Measurements from ENCODE around the gene USP26.

DNA sequence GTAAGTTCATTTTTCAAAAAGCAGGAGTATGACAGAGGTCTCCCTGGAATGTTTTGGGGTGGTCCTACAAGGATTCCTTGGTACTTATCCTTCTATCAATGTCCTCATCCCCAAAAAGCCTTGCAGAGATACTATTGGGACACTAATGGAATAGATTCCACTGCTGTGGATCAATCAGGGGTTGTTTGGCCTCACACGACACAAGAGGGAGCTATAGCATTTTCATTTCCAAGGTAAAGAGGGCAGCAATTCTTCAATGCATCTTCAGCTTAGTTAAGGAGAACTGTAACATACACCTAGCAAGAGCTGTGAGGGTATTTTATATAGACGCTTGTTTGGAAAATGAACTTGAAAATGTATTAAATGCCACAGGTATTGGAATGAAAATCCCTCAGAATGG, 50.9 kb downstream of the USP26 start:
- TF ChIP-seq, protein P1, sequence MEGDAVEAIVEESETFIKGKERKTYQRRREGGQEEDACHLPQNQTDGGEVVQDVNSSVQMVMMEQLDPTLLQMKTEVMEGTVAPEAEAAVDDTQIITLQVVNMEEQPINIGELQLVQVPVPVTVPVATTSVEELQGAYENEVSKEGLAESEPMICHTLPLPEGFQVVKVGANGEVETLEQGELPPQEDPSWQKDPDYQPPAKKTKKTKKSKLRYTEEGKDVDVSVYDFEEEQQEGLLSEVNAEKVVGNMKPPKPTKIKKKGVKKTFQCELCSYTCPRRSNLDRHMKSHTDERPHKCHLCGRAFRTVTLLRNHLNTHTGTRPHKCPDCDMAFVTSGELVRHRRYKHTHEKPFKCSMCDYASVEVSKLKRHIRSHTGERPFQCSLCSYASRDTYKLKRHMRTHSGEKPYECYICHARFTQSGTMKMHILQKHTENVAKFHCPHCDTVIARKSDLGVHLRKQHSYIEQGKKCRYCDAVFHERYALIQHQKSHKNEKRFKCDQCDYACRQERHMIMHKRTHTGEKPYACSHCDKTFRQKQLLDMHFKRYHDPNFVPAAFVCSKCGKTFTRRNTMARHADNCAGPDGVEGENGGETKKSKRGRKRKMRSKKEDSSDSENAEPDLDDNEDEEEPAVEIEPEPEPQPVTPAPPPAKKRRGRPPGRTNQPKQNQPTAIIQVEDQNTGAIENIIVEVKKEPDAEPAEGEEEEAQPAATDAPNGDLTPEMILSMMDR (IDR thresholded peaks at IDR 0.05; ENCODE audit: insufficient read depth, low read depth, low read length) = peak; percentile 17
- no peak for TF ChIP-seq EZH2 (IDR thresholded peaks at IDR 0.05; ENCODE audit: insufficient read depth, low read length)

Data from astrocyte (in vitro differentiated cells and primary cell).